Brain microvascular endothelial cell (primary cell): ENCODE measurements around the gene STN1.

Experiments
- DNase-seq: peaks from one replicate; pipeline ENCODE4 v3.0.0-alpha.2; 2020
- H3K27ac ChIP-seq: fragments of 250-450 bp; sonication (Bioruptor Pico); 2 replicates; pipeline ENCODE4 v1.5.1; 2020; ENCODE audit warnings: mild to moderate bottlenecking, moderate library complexity
- H3K27me3 ChIP-seq: fragments of 250-450 bp; sonication (Bioruptor Pico); replicated peaks from 2 replicates; pipeline ENCODE4 v1.5.1; 2020; ENCODE audit warnings: mild to moderate bottlenecking
- H3K36me3 ChIP-seq: fragments of 250-450 bp; sonication (Bioruptor Pico); replicated peaks from 2 replicates; pipeline ENCODE4 v1.5.1; 2020; ENCODE audit warnings: mild to moderate bottlenecking
- H3K4me3 ChIP-seq: 2 replicates; pipeline ENCODE4 v1.5.1; 2011; ENCODE audit warnings: low read depth, mild to moderate bottlenecking, control low read depth, low read length, moderate library complexity
- CTCF ChIP-seq: IDR thresholded peaks from 2 replicates; pipeline ENCODE4 v1.5.1; 2011; ENCODE audit warnings: low read depth, mild to moderate bottlenecking, moderate library complexity, low read length, control low read depth, inconsistent platforms; ENCODE audit errors: missing control alignments
- in situ Hi-C: cut with HindIII; loops from 2 replicates; pipeline ENCODE4 v1.10.0; 2017; ENCODE audit warnings: low sequenced_read_pairs, low pct_ligation_motif_present

STN1 gene

GRCh38 chr10:103852856-103853255 lies 65.1 kb downstream of the STN1 start:
- in situ Hi-C loops: loop anchor here (25.0 kb wide), 1 partner anchor 141 kb away; no protein-coding TSS in a partner anchor
- Histone ChIP-seq H3K27ac (no peak overlapping the region), H3K36me3 (no peaks in the 10 kb centered on the region), H3K4me3 (no peak overlapping the region), H3K27me3 (no peaks in the 10 kb centered on the region)
- no peak for TF ChIP-seq CTCF
- no peak for DNase-seq

GRCh38 chr10:103852189-103852711 lies 65.7 kb downstream of the STN1 start:
- Histone ChIP-seq H3K4me3 (no peak overlapping the region), H3K27ac (no peak overlapping the region)
- no peak for TF ChIP-seq CTCF

GRCh38 chr10:103851261-103851660 lies 66.7 kb downstream of the STN1 start:
- in situ Hi-C loops: loop anchor here (25.0 kb wide), 1 partner anchor 139 kb away; no protein-coding TSS in a partner anchor
- no peaks in the 10 kb centered on the region for H3K27me3 ChIP-seq
- no peak for TF ChIP-seq CTCF
- DNase-seq: no peak
- H3K36me3 ChIP-seq: no peaks in the 10 kb centered on the region
- H3K27ac ChIP-seq: no peak overlapping the region
- H3K4me3 ChIP-seq: no peak overlapping the region

More at GRCh38 chr10:103852189-103852711, 65.7 kb downstream of the STN1 start:
- Histone ChIP-seq H3K36me3 (no peaks in the 10 kb centered on the region), H3K27me3 (no peaks in the 10 kb centered on the region)
- in situ Hi-C loops: loop anchor here (25.0 kb wide), 1 partner anchor 140 kb away; no protein-coding TSS in a partner anchor
- DNase-seq: no peak

- Histone ChIP-seq H3K36me3 (no peaks in the 10 kb centered on the region), H3K27me3 (no peaks in the 10 kb centered on the region), H3K4me3 (no peak overlapping the region), H3K27ac (peak overlapping the region; percentile 85)
- DNase-seq: no peak
- TF ChIP-seq CTCF: no peak
- in situ Hi-C loops: loop anchor here (25.0 kb wide), 1 partner anchor 138 kb away; no protein-coding TSS in a partner anchor
These were observed 67.5 kb downstream of the STN1 start for GRCh38 chr10:103850572-103850895.

- Histone ChIP-seq H3K4me3 (peak overlapping the region; percentile 34), H3K27me3 (no peaks in the 10 kb centered on the region), H3K36me3 (no peaks in the 10 kb centered on the region), H3K27ac (peak overlapping the region; percentile 85)
- in situ Hi-C loops: loop anchor here (25.0 kb wide), 1 partner anchor 138 kb away; no protein-coding TSS in a partner anchor
- peak; percentile 86 for DNase-seq
- TF ChIP-seq CTCF: no peak
These were observed 68.0 kb downstream of the STN1 start for GRCh38 chr10:103849880-103850571.
